T-helper 17 cell (primary cell): ENCODE measurements around the gene SLC12A5. TPM values are rescaled to one million over a fixed set of nuclear protein-coding genes. Genes with fewer than 3 reads are reported as not detected.

ENCODE experiments used
- ATAC-seq: fragments of 150-1000 bp; cut with Tn5 transposase; 2 replicates; pipeline ENCODE4 v1.10.0; 2021; ENCODE audit warnings: mild to moderate bottlenecking, moderate library complexity
- DNase-seq, 3 donors: peaks; one replicate each; pipeline versions ENCODE4 v3.0.0 to v3.0.0-alpha.2; 2020 to 2021
- H3K9me3 ChIP-seq: one replicate; pipeline ENCODE4 v1.7.0; 2013; ENCODE audit warnings: low read length, mild to moderate bottlenecking; ENCODE audit not compliant: control insufficient read depth, poor library complexity, severe bottlenecking
- H3K27ac Mint-ChIP-seq: one replicate; pipeline ENCODE4 v1.8.0; 2022; ENCODE audit warnings: mild to moderate bottlenecking, moderate library complexity, mixed read lengths
- H3K27me3 Mint-ChIP-seq: one replicate; pipeline ENCODE4 v1.8.0; 2022; ENCODE audit warnings: mixed read lengths
- H3K36me3 Mint-ChIP-seq: one replicate; pipeline ENCODE4 v1.8.0; 2022; ENCODE audit warnings: low read depth, mixed read lengths
- H3K4me1 Mint-ChIP-seq: one replicate; pipeline ENCODE4 v1.8.0; 2022; ENCODE audit warnings: mild to moderate bottlenecking, mixed read lengths
- H3K4me3 Mint-ChIP-seq: one replicate; pipeline ENCODE4 v1.8.0; 2022; ENCODE audit warnings: mild to moderate bottlenecking, moderate library complexity, mixed read lengths
- total RNA-seq, 4 donors: library from RNA in 2 of 4; stranded (reverse) in 2 of 4; gene quantifications; one replicate each; pipeline ENCODE4 v1.2.3 and lab custom pipeline; 2022 to 2026

Gene SLC12A5
- total RNA-seq, 2 donors from 2014 or later = not detected

GRCh38 chr20:45998761-45999160, 30.3 kb upstream of the SLC12A5 start:
- peaks cover 37% of the 10 kb centered on the region for H3K4me1 Mint-ChIP-seq
- peak overlapping the region; percentile 91 for H3K27ac Mint-ChIP-seq
- peak overlapping the region; percentile 81 for H3K4me3 Mint-ChIP-seq
- no peaks in the 10 kb centered on the region for H3K36me3 Mint-ChIP-seq
- H3K9me3 ChIP-seq = no peaks in the 10 kb centered on the region
- peak; percentile 94 for ATAC-seq
- H3K27me3 Mint-ChIP-seq = no peaks in the 10 kb centered on the region
- DNase-seq = no peak

GRCh38 chr20:45999557-46000261, 29.3 kb upstream of the SLC12A5 start:
- DNase-seq = no peak
- no peaks in the 10 kb centered on the region for H3K36me3 Mint-ChIP-seq
- H3K4me3 Mint-ChIP-seq = no peak overlapping the region
- H3K27me3 Mint-ChIP-seq = no peaks in the 10 kb centered on the region
- H3K27ac Mint-ChIP-seq = peak overlapping the region; percentile 91
- no peak for ATAC-seq
- H3K4me1 Mint-ChIP-seq = peaks cover 46% of the 10 kb centered on the region
- H3K9me3 ChIP-seq = no peaks in the 10 kb centered on the region

- H3K4me1 Mint-ChIP-seq = peaks cover 48% of the 10 kb centered on the region
- no peaks in the 10 kb centered on the region for H3K9me3 ChIP-seq
- peak overlapping the region; percentile 65 for H3K4me3 Mint-ChIP-seq
- peak overlapping the region; percentile 34 for H3K27ac Mint-ChIP-seq
- H3K27me3 Mint-ChIP-seq = no peaks in the 10 kb centered on the region
- ATAC-seq (peak; percentile 39), DNase-seq (no peak)
- H3K36me3 Mint-ChIP-seq = no peaks in the 10 kb centered on the region
These were observed 28.6 kb upstream of the SLC12A5 start for GRCh38 chr20:46000262-46000996.

GRCh38 chr20:46001498-46001897, 27.5 kb upstream of the SLC12A5 start:
- Mint-ChIP-seq H3K27me3 (no peaks in the 10 kb centered on the region), H3K4me1 (peaks cover 57% of the 10 kb centered on the region), H3K27ac (no peak overlapping the region), H3K4me3 (no peak overlapping the region), H3K36me3 (no peaks in the 10 kb centered on the region)
- DNase-seq = no peak
- H3K9me3 ChIP-seq = no peaks in the 10 kb centered on the region
- ATAC-seq = no peak

- DNase-seq = no peak
- H3K27ac Mint-ChIP-seq = no peak overlapping the region
- no peaks in the 10 kb centered on the region for H3K27me3 Mint-ChIP-seq
- H3K4me1 Mint-ChIP-seq = peaks cover 56% of the 10 kb centered on the region
- no peak for ATAC-seq
- no peaks in the 10 kb centered on the region for H3K9me3 ChIP-seq
- H3K4me3 Mint-ChIP-seq = no peak overlapping the region
- H3K36me3 Mint-ChIP-seq = no peaks in the 10 kb centered on the region
These were observed 27.0 kb upstream of the SLC12A5 start for GRCh38 chr20:46002008-46002407.

GRCh38 chr20:46004187-46004586, 24.8 kb upstream of the SLC12A5 start:
- Mint-ChIP-seq H3K36me3 (no peaks in the 10 kb centered on the region), H3K27me3 (peaks cover 7% of the 10 kb centered on the region), H3K4me3 (no peak overlapping the region), H3K27ac (peak overlapping the region; percentile 62), H3K4me1 (peaks cover 54% of the 10 kb centered on the region)
- no peaks in the 10 kb centered on the region for H3K9me3 ChIP-seq
- DNase-seq (no peak), ATAC-seq (no peak)

- H3K27ac Mint-ChIP-seq = peak overlapping the region; percentile 62
These were observed 24.0 kb upstream of the SLC12A5 start for GRCh38 chr20:46004889-46005473.

GRCh38 chr20:46006022-46006705, 22.9 kb upstream of the SLC12A5 start:
- peaks cover 27% of the 10 kb centered on the region for H3K27me3 Mint-ChIP-seq
- DNase-seq (no peak), ATAC-seq (no peak)
- H3K4me3 Mint-ChIP-seq = peak overlapping the region; percentile 58
- H3K27ac Mint-ChIP-seq = peak overlapping the region; percentile 66
- H3K36me3 Mint-ChIP-seq = peaks cover 3% of the 10 kb centered on the region
- H3K9me3 ChIP-seq = no peaks in the 10 kb centered on the region
- H3K4me1 Mint-ChIP-seq = peaks cover 59% of the 10 kb centered on the region

More at GRCh38 chr20:46004889-46005473, 24.0 kb upstream of the SLC12A5 start:
- no peak for DNase-seq
- ATAC-seq = peak; percentile 63
- no peaks in the 10 kb centered on the region for H3K9me3 ChIP-seq
- peak overlapping the region; percentile 89 for H3K4me3 Mint-ChIP-seq
- peaks cover 15% of the 10 kb centered on the region for H3K27me3 Mint-ChIP-seq
- H3K4me1 Mint-ChIP-seq = peaks cover 55% of the 10 kb centered on the region
- H3K36me3 Mint-ChIP-seq = no peaks in the 10 kb centered on the region

GRCh38 chr20:46006964-46007363, 22.1 kb upstream of the SLC12A5 start:
- H3K9me3 ChIP-seq = no peaks in the 10 kb centered on the region
- Mint-ChIP-seq H3K4me1 (peaks cover 67% of the 10 kb centered on the region), H3K36me3 (peaks cover 8% of the 10 kb centered on the region), H3K27me3 (peaks cover 35% of the 10 kb centered on the region), H3K4me3 (no peak overlapping the region), H3K27ac (peak overlapping the region; percentile 66)
- DNase-seq (no peak), ATAC-seq (no peak)

- H3K9me3 ChIP-seq = no peaks in the 10 kb centered on the region
- H3K27me3 Mint-ChIP-seq = peaks cover 39% of the 10 kb centered on the region
- no peak for DNase-seq
- no peak for ATAC-seq
- H3K4me1 Mint-ChIP-seq = peaks cover 74% of the 10 kb centered on the region
- peak overlapping the region; percentile 25 for H3K4me3 Mint-ChIP-seq
- H3K36me3 Mint-ChIP-seq = peaks cover 8% of the 10 kb centered on the region
- H3K27ac Mint-ChIP-seq = peak overlapping the region; percentile 73
These were observed 21.3 kb upstream of the SLC12A5 start for GRCh38 chr20:46007671-46008070.

- peaks cover 8% of the 10 kb centered on the region for H3K36me3 Mint-ChIP-seq
- no peak for ATAC-seq
- no peak for DNase-seq
- peaks cover 50% of the 10 kb centered on the region for H3K27me3 Mint-ChIP-seq
- H3K4me1 Mint-ChIP-seq = peaks cover 65% of the 10 kb centered on the region
- H3K9me3 ChIP-seq = no peaks in the 10 kb centered on the region
- peak overlapping the region; percentile 79 for H3K4me3 Mint-ChIP-seq
- H3K27ac Mint-ChIP-seq = no peak overlapping the region
These were observed 19.2 kb upstream of the SLC12A5 start for GRCh38 chr20:46009816-46010215.

- Mint-ChIP-seq H3K4me3 (peak overlapping the region; percentile 79), H3K36me3 (peaks cover 8% of the 10 kb centered on the region), H3K27me3 (peaks cover 56% of the 10 kb centered on the region), H3K27ac (peak overlapping the region; percentile 39), H3K4me1 (peaks cover 58% of the 10 kb centered on the region)
- ATAC-seq (peak; percentile 74), DNase-seq (peak; percentile 38 to 48 (median 40))
- no peaks in the 10 kb centered on the region for H3K9me3 ChIP-seq
These were observed 18.3 kb upstream of the SLC12A5 start for GRCh38 chr20:46010491-46011391.
